ENCODE data around the gene GPC1. TPM values are rescaled to one million over a fixed set of nuclear protein-coding genes. Genes with fewer than 3 reads are reported as not detected.
"Not testable (repeated sequence)": the region's sequence is repeated elsewhere in the genome, so short reads cannot be mapped to it uniquely, and the experiment has no call there.

GPC1 gene
- total RNA-seq (1 to 10 TPM; 1.9 to 2.4 TPM), polyA plus RNA-seq (0.17 TPM)

GRCh38 chr2:240435457-240435947 lies at the start of gene GPC1:
Gene GPC1, plus strand, starts transcription at chr2:240435663. Its CDS starts 256 bp downstream, at chr2:240435919.
- Mint-ChIP-seq H3K4me1 (peaks cover 4 to 19% (median 4%) of the 10 kb centered on the region in 3 donors), H3K27me3 (peaks cover 16 to 25% of the 10 kb centered on the region in 2 donors), H3K27ac (peak within 1 kb of the TSS in 5 of 8 donors; percentile 23 to 92 (median 46)), H3K4me3 (peak within 1 kb of the TSS; percentile 80 to 91 (median 84)), H3K9me3 (no peaks in the 10 kb centered on the region), H3K36me3 (no peaks in the 10 kb centered on the region)
- ChIA-PET CTCF (interaction anchor here (2.0 kb wide), 1 partner anchor 203 kb away, joined by 9 read pairs; no protein-coding TSS in a partner anchor), POLR2A (interaction anchor here (0.5 kb wide), 1 partner anchor 1033 kb away, joined by 3 read pairs; no protein-coding TSS in a partner anchor)
- H3K27ac ChIP-seq (ENCODE audit: low read depth, low read length) = no peak within 1 kb of the TSS
- peak within 1 kb of the TSS; percentile 61 for H3K4me3 ChIP-seq (ENCODE audit: low read length)
- DNase-seq = peak in 2 of 5 donors; percentile 56 to 61
- peaks cover 22% of the 10 kb centered on the region for H3K27me3 ChIP-seq (ENCODE audit: insufficient read depth, low read length, poor library complexity, severe bottlenecking)
- H3K9me3 ChIP-seq (ENCODE audit: low read length) = no peaks in the 10 kb centered on the region
- peaks cover 12% of the 10 kb centered on the region for H3K4me1 ChIP-seq (ENCODE audit: insufficient read depth, low read length)
- no peaks in the 10 kb centered on the region for H3K36me3 ChIP-seq (ENCODE audit: insufficient read depth, low read length)

- Mint-ChIP-seq H3K27me3 (peaks cover 6 to 17% of the 10 kb centered on the region in 2 donors), H3K27ac (no peak overlapping the region), H3K9me3 (no peaks in the 10 kb centered on the region), H3K36me3 (no peaks in the 10 kb centered on the region), H3K4me3 (no peak overlapping the region), H3K4me1 (no peaks in the 10 kb centered on the region)
- Histone ChIP-seq H3K4me3 (ENCODE audit: low read length) (no peak overlapping the region), H3K4me1 (ENCODE audit: insufficient read depth, low read length) (no peaks in the 10 kb centered on the region), H3K9me3 (ENCODE audit: low read length) (no peaks in the 10 kb centered on the region), H3K36me3 (ENCODE audit: insufficient read depth, low read length) (no peaks in the 10 kb centered on the region), H3K27ac (ENCODE audit: low read depth, low read length) (no peak overlapping the region), H3K27me3 (ENCODE audit: insufficient read depth, low read length, poor library complexity, severe bottlenecking) (no peaks in the 10 kb centered on the region)
- peak in 1 of 5 donors; percentile 36 for DNase-seq
- CTCF ChIA-PET = no interaction called here
- POLR2A ChIA-PET = no interaction called here
Observed at GRCh38 chr2:240386326-240386725, 49.1 kb upstream of the GPC1 start.

- H3K36me3 ChIP-seq (ENCODE audit: insufficient read depth, low read length); DNase-seq; H3K4me1 Mint-ChIP-seq; H3K4me3 Mint-ChIP-seq; H3K9me3 ChIP-seq (ENCODE audit: low read length); H3K36me3 Mint-ChIP-seq; H3K27ac Mint-ChIP-seq; H3K4me3 ChIP-seq (ENCODE audit: low read length); POLR2A ChIA-PET; H3K27ac ChIP-seq (ENCODE audit: low read depth, low read length); CTCF ChIA-PET; H3K27me3 ChIP-seq (ENCODE audit: insufficient read depth, low read length, poor library complexity, severe bottlenecking); H3K9me3 Mint-ChIP-seq; H3K4me1 ChIP-seq (ENCODE audit: insufficient read depth, low read length): not testable (repeated sequence)
- H3K27me3 Mint-ChIP-seq = peaks cover 6 to 15% of the 10 kb centered on the region in 2 donors
Observed at GRCh38 chr2:240386743-240387142, 48.7 kb upstream of the GPC1 start.

- CTCF ChIA-PET = no interaction called here
- POLR2A ChIA-PET = no interaction called here
- no peaks in the 10 kb centered on the region for H3K4me1 ChIP-seq (ENCODE audit: insufficient read depth, low read length)
- H3K4me3 Mint-ChIP-seq = no peak overlapping the region
- no peak overlapping the region for H3K27ac Mint-ChIP-seq
- H3K27me3 ChIP-seq (ENCODE audit: insufficient read depth, low read length, poor library complexity, severe bottlenecking) = no peaks in the 10 kb centered on the region
- no peak for DNase-seq
- H3K4me1 Mint-ChIP-seq = peaks cover 0 to under 1% (median 0%) of the 10 kb centered on the region in 3 donors
- H3K36me3 ChIP-seq (ENCODE audit: insufficient read depth, low read length) = no peaks in the 10 kb centered on the region
- H3K9me3 Mint-ChIP-seq = no peaks in the 10 kb centered on the region
- no peak overlapping the region for H3K27ac ChIP-seq (ENCODE audit: low read depth, low read length)
- no peak overlapping the region for H3K4me3 ChIP-seq (ENCODE audit: low read length)
- H3K27me3 Mint-ChIP-seq = peaks cover 6 to 13% of the 10 kb centered on the region in 2 donors
- H3K36me3 Mint-ChIP-seq = no peaks in the 10 kb centered on the region
- H3K9me3 ChIP-seq (ENCODE audit: low read length) = no peaks in the 10 kb centered on the region
Observed at GRCh38 chr2:240387325-240387668, 48.2 kb upstream of the GPC1 start.

GRCh38 chr2:240387669-240388358 lies 47.6 kb upstream of the GPC1 start:
- Mint-ChIP-seq H3K36me3 (no peaks in the 10 kb centered on the region), H3K9me3 (no peaks in the 10 kb centered on the region), H3K27ac (peak overlapping the region in 1 of 8 donors; percentile 77), H3K4me1 (peaks cover 0 to 5% (median 4%) of the 10 kb centered on the region in 3 donors), H3K27me3 (peaks cover 6 to 8% of the 10 kb centered on the region in 2 donors), H3K4me3 (no peak overlapping the region)
- Histone ChIP-seq H3K4me1 (ENCODE audit: insufficient read depth, low read length) (no peaks in the 10 kb centered on the region), H3K9me3 (ENCODE audit: low read length) (no peaks in the 10 kb centered on the region), H3K27me3 (ENCODE audit: insufficient read depth, low read length, poor library complexity, severe bottlenecking) (no peaks in the 10 kb centered on the region), H3K4me3 (ENCODE audit: low read length) (no peak overlapping the region), H3K36me3 (ENCODE audit: insufficient read depth, low read length) (no peaks in the 10 kb centered on the region), H3K27ac (ENCODE audit: low read depth, low read length) (no peak overlapping the region)
- ChIA-PET POLR2A (no interaction called here), CTCF (no interaction called here)
- peak in 1 of 5 donors; percentile 43 for DNase-seq

- POLR2A ChIA-PET = no interaction called here
- no peaks in the 10 kb centered on the region for H3K27me3 ChIP-seq (ENCODE audit: insufficient read depth, low read length, poor library complexity, severe bottlenecking)
- Mint-ChIP-seq H3K4me1 (peaks cover 0 to 7% (median 5%) of the 10 kb centered on the region in 3 donors), H3K9me3 (no peaks in the 10 kb centered on the region), H3K4me3 (no peak overlapping the region), H3K27me3 (peaks cover 5 to 6% of the 10 kb centered on the region in 2 donors), H3K27ac (no peak overlapping the region), H3K36me3 (no peaks in the 10 kb centered on the region)
- H3K4me3 ChIP-seq (ENCODE audit: low read length) = no peak overlapping the region
- peak in 1 of 5 donors; percentile 35 for DNase-seq
- no peak overlapping the region for H3K27ac ChIP-seq (ENCODE audit: low read depth, low read length)
- CTCF ChIA-PET = no interaction called here
- no peaks in the 10 kb centered on the region for H3K9me3 ChIP-seq (ENCODE audit: low read length)
- no peaks in the 10 kb centered on the region for H3K36me3 ChIP-seq (ENCODE audit: insufficient read depth, low read length)
- no peaks in the 10 kb centered on the region for H3K4me1 ChIP-seq (ENCODE audit: insufficient read depth, low read length)
Observed at GRCh38 chr2:240388471-240389301, 46.8 kb upstream of the GPC1 start.

GRCh38 chr2:240389302-240389805 lies 46.1 kb upstream of the GPC1 start:
- Histone ChIP-seq H3K36me3 (ENCODE audit: insufficient read depth, low read length) (no peaks in the 10 kb centered on the region), H3K9me3 (ENCODE audit: low read length) (no peaks in the 10 kb centered on the region), H3K4me3 (ENCODE audit: low read length) (no peak overlapping the region), H3K27me3 (ENCODE audit: insufficient read depth, low read length, poor library complexity, severe bottlenecking) (no peaks in the 10 kb centered on the region), H3K27ac (ENCODE audit: low read depth, low read length) (no peak overlapping the region), H3K4me1 (ENCODE audit: insufficient read depth, low read length) (no peaks in the 10 kb centered on the region)
- Mint-ChIP-seq H3K9me3 (no peaks in the 10 kb centered on the region), H3K4me3 (no peak overlapping the region), H3K27ac (peak overlapping the region in 1 of 8 donors; percentile 51), H3K36me3 (no peaks in the 10 kb centered on the region), H3K4me1 (peaks cover 0 to 7% (median 5%) of the 10 kb centered on the region in 3 donors), H3K27me3 (peaks cover 3 to 4% of the 10 kb centered on the region in 2 donors)
- POLR2A ChIA-PET = no interaction called here
- CTCF ChIA-PET = no interaction called here
- DNase-seq = peak in 1 of 5 donors; percentile 26
